Measurements from ENCODE around the gene TIPARP. TPM values are rescaled to one million over a fixed set of nuclear protein-coding genes. Genes with fewer than 3 reads are reported as not detected.

Gene TIPARP
- total RNA-seq, 1 donor from 2014 or later, result 31.3 TPM

DNA sequence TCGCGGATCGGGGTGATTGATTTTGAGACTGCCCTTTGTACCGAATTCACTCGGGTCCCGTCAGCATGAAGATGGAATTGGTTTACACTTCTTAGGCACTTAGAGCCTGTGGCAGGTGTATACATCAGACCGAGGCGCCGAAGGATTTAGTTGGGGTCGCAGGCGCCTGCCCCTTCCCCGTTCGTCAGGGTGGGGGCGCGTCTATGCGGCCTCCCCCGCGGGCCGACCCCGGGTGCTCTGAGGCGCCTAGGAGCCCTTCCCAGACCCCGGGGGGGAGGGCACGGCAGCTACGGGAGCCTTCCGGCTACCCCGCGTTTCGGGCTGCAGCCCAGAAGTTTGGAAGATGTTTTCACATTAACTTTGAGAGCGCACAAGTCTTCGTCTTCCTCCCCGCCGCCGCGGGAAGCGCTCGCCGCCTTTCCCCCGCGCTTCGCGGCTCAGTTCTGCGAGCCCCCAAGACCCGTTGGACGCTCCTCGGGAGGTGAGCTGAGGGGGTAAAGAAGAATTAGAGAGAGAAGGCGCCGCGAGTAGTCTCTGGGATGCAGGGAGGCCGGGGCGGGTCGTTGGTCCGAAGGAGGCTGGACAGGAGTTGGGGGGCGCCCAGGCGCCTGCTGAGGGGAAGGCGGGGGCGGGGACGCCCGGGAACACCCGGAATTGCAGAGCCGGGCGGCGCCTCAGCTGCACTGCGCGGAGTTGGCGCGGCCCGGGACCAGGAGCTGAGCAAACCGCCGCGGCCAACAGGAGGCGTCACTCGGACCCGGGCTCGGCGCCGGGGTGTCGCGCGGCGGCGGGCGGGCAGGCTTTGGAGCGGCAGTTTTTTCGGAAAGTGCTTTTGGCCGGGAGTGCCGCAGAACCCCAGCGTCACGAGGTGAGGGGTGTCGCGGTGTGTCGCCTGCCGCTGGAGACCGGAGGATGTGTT lies 780 bp downstream of the TIPARP start:
- no peaks in the 10 kb centered on the region for H3K27me3 Mint-ChIP-seq
- H3K4me1 Mint-ChIP-seq, result peaks cover 51% of the 10 kb centered on the region
- intact Hi-C loops (cut with micrococcal nuclease), result loop anchor here (1.0 to 10.0 kb wide), 18 partner anchors 11 to 820 kb away; partner anchors contain the start of genes CCNL1, GMPS, LEKR1 and SLC33A1
- POLR2A ChIA-PET, result interaction anchor here (0.7 to 5.0 kb wide), 20 partner anchors 8 to 870 kb away, joined by 3 to 70 read pairs (median 8); partner anchors contain the start of genes CCNL1, LEKR1 and SSR3
- peak overlapping the region; percentile 97 for H3K27ac Mint-ChIP-seq
- CTCF ChIA-PET, result interaction anchor here (0.8 to 5.0 kb wide), 8 partner anchors 120 to 462 kb away, joined by 3 to 42 read pairs (median 3); partner anchors contain the start of gene SSR3
- peak; percentile 47 for DNase-seq
- TF ChIP-seq, protein P1, sequence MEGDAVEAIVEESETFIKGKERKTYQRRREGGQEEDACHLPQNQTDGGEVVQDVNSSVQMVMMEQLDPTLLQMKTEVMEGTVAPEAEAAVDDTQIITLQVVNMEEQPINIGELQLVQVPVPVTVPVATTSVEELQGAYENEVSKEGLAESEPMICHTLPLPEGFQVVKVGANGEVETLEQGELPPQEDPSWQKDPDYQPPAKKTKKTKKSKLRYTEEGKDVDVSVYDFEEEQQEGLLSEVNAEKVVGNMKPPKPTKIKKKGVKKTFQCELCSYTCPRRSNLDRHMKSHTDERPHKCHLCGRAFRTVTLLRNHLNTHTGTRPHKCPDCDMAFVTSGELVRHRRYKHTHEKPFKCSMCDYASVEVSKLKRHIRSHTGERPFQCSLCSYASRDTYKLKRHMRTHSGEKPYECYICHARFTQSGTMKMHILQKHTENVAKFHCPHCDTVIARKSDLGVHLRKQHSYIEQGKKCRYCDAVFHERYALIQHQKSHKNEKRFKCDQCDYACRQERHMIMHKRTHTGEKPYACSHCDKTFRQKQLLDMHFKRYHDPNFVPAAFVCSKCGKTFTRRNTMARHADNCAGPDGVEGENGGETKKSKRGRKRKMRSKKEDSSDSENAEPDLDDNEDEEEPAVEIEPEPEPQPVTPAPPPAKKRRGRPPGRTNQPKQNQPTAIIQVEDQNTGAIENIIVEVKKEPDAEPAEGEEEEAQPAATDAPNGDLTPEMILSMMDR (IDR thresholded peaks at IDR 0.05), result no peak
- H3K9me3 Mint-ChIP-seq, result no peaks in the 10 kb centered on the region
- peaks cover 23% of the 10 kb centered on the region for H3K36me3 Mint-ChIP-seq (ENCODE audit: low read depth)
- peak overlapping the region; percentile 92 for H3K4me3 Mint-ChIP-seq
- no peak for ATAC-seq (ENCODE audit: low read depth)

DNA sequence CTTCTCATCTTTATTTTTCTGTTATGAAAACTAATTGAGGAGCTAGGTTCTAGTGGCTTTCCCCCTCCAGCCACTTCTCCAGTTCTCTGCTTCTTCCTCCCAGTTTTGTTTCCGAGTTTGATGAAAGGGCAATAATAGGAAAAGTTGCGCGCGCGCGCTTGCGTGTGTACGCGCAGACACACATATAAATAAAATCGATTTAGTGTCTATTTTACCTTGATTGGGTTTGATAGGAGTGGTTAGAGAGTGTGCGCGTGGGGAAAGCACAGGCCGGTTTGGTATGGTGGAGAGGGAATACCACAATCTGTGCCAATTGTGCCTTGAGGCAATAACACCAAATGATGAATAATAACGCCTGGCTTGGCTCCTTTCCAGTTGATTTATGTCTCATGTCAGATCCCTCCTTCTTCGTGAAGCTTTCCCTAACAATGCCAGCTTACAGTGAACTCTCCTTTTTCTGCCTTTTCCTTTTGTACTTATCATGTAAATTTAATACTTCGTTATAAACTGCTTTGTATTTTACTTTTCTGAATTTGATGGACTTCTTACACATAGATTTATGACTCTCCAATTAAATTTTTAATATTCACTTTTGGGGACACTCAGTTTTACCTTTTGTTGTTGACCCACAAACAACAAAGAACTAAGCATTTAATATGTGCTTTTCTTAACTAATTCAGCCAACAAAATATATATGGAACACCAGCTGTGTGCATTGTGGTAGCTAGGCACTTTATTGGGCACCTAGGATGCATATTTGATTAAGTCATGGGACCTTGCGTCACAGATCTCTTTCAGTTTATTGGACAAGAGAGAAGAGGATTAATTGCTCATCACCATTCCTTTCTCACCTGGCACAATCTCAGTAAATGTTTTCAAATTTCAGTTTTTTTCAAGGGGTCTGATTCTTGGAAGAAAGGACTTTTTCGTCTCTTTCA lies 1.7 kb downstream of the TIPARP start:
- TF ChIP-seq, protein P1 (IDR thresholded peaks at IDR 0.05), result no peak
- CTCF ChIA-PET, result interaction anchor here (0.8 to 5.0 kb wide), 5 partner anchors 353 to 461 kb away, joined by 3 to 42 read pairs (median 3); no protein-coding TSS in a partner anchor
- Mint-ChIP-seq H3K4me3 (peak overlapping the region; percentile 92), H3K27ac (peak overlapping the region; percentile 66), H3K9me3 (no peaks in the 10 kb centered on the region), H3K27me3 (no peaks in the 10 kb centered on the region), H3K4me1 (peaks cover 61% of the 10 kb centered on the region), H3K36me3 (ENCODE audit: low read depth) (peaks cover 32% of the 10 kb centered on the region)
- intact Hi-C loops (cut with micrococcal nuclease), result loop anchor here (1.0 to 10.0 kb wide), 4 partner anchors 10 to 821 kb away; partner anchors contain the start of gene SLC33A1
- ATAC-seq (ENCODE audit: low read depth) (no peak), DNase-seq (no peak)
- POLR2A ChIA-PET, result interaction anchor here (1.0 to 5.0 kb wide), 12 partner anchors 10 to 499 kb away, joined by 3 to 70 read pairs (median 12); partner anchors contain the start of genes CCNL1 and LEKR1

GRCh38 chr3:156676768-156677479 lies 2.5 kb downstream of the TIPARP start:
- DNase-seq (no peak), ATAC-seq (ENCODE audit: low read depth) (no peak)
- H3K27me3 Mint-ChIP-seq, result no peaks in the 10 kb centered on the region
- intact Hi-C loops (cut with micrococcal nuclease), result loop anchor here (10.0 kb wide), 1 partner anchor 332 kb away; no protein-coding TSS in a partner anchor
- no peak overlapping the region for H3K27ac Mint-ChIP-seq
- peaks cover 38% of the 10 kb centered on the region for H3K36me3 Mint-ChIP-seq (ENCODE audit: low read depth)
- H3K9me3 Mint-ChIP-seq, result no peaks in the 10 kb centered on the region
- H3K4me1 Mint-ChIP-seq, result peaks cover 66% of the 10 kb centered on the region
- CTCF ChIA-PET, result interaction anchor here (1.3 to 5.0 kb wide), 2 partner anchors 404 to 412 kb away, joined by 3 to 42 read pairs; no protein-coding TSS in a partner anchor
- TF ChIP-seq, protein P1 (IDR thresholded peaks at IDR 0.05), result no peak
- POLR2A ChIA-PET, result interaction anchor here (1.5 to 5.0 kb wide), 6 partner anchors 10 to 483 kb away, joined by 3 to 70 read pairs (median 20); partner anchors contain the start of genes CCNL1 and LEKR1
- peak overlapping the region; percentile 92 for H3K4me3 Mint-ChIP-seq

DNA sequence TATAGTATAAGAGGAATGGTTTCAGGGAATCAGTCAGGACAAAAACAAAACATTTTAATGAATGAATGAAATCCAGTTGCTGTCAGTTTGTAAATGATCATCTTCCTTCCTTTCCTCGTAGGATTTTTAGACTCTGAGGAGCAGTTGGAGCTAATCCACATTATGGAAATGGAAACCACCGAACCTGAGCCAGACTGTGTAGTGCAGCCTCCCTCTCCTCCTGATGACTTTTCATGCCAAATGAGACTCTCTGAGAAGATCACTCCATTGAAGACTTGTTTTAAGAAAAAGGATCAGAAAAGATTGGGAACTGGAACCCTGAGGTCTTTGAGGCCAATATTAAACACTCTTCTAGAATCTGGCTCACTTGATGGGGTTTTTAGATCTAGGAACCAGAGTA lies 3.1 kb downstream of the TIPARP start:
- Mint-ChIP-seq H3K27me3 (no peaks in the 10 kb centered on the region), H3K27ac (no peak overlapping the region), H3K36me3 (ENCODE audit: low read depth) (peaks cover 40% of the 10 kb centered on the region), H3K4me1 (peaks cover 71% of the 10 kb centered on the region), H3K4me3 (no peak overlapping the region), H3K9me3 (no peaks in the 10 kb centered on the region)
- ChIA-PET CTCF (interaction anchor here (1.6 kb wide), 1 partner anchor 460 kb away, joined by 5 read pairs; no protein-coding TSS in a partner anchor), POLR2A (interaction anchor here (1.5 to 2.8 kb wide), 3 partner anchors 9 to 483 kb away, joined by 3 to 7 read pairs (median 4); partner anchors contain the start of gene CCNL1)
- no peak for ATAC-seq (ENCODE audit: low read depth)
- intact Hi-C loops (cut with micrococcal nuclease), result loop anchor here (10.0 kb wide), 1 partner anchor 333 kb away; no protein-coding TSS in a partner anchor
- DNase-seq, result no peak
- TF ChIP-seq, protein P1 (IDR thresholded peaks at IDR 0.05), result no peak

Measured in activated B cell treated with CpG ODN at 0.5 μM for 24 hours (primary cell).